Mesendoderm (in vitro differentiated cells): ENCODE measurements around the gene DHX58.

Experiments
- DNase-seq: peaks from one replicate; pipeline ENCODE4 v3.0.0; 2013
- H2AK5ac ChIP-seq: 2 replicates; pipeline ENCODE4 v1.6.1; 2013; ENCODE audit warnings: low read length, inconsistent platforms
- H2BK120ac ChIP-seq: 2 replicates; pipeline ENCODE4 v1.6.1; 2013; ENCODE audit warnings: low read depth, mild to moderate bottlenecking, low read length, moderate library complexity, mixed read lengths
- H2BK15ac ChIP-seq: replicated peaks from 2 replicates; pipeline ENCODE4 v1.6.1; 2013; ENCODE audit warnings: low read depth, mild to moderate bottlenecking, moderate library complexity
- H2BK5ac ChIP-seq: 2 replicates; pipeline ENCODE4 v1.6.1; 2013; ENCODE audit warnings: low read length, inconsistent platforms
- H3K18ac ChIP-seq: 2 replicates; pipeline ENCODE4 v1.6.1; 2013; ENCODE audit warnings: mild to moderate bottlenecking, low read length, mixed read lengths
- H3K23ac ChIP-seq: one replicate; pipeline ENCODE4 v1.6.1; 2013; ENCODE audit warnings: low read length
- H3K27ac ChIP-seq: 2 replicates; pipeline ENCODE4 v1.5.1; 2013; ENCODE audit warnings: low read depth, mild to moderate bottlenecking, inconsistent platforms, low read length, moderate library complexity
- H3K27me3 ChIP-seq: 2 replicates; pipeline ENCODE4 v1.6.1; 2013; ENCODE audit warnings: low read length, control low read depth, mild to moderate bottlenecking, inconsistent platforms; ENCODE audit not compliant: insufficient read depth, poor library complexity
- H3K36me3 ChIP-seq: 2 replicates; pipeline ENCODE4 v1.6.1; 2013; ENCODE audit warnings: low read length, inconsistent platforms; ENCODE audit not compliant: control insufficient read depth, insufficient read depth
- H3K4ac ChIP-seq: one replicate; pipeline ENCODE4 v1.6.1; 2013; ENCODE audit warnings: low read depth, mild to moderate bottlenecking, low read length, moderate library complexity
- H3K4me1 ChIP-seq: 2 replicates; pipeline ENCODE4 v1.6.1; 2013; ENCODE audit warnings: low read depth, low read length, inconsistent platforms; ENCODE audit not compliant: control insufficient read depth
- H3K4me2 ChIP-seq: 2 replicates; pipeline ENCODE4 v1.6.1; 2013; ENCODE audit warnings: low read length
- H3K4me3 ChIP-seq: 2 replicates; pipeline ENCODE4 v1.5.1; 2013; ENCODE audit warnings: mild to moderate bottlenecking, low read length
- H3K56ac ChIP-seq: one replicate; pipeline ENCODE4 v1.6.1; 2013; ENCODE audit warnings: low read length
- H3K79me1 ChIP-seq: 2 replicates; pipeline ENCODE4 v1.6.1; 2013; ENCODE audit warnings: low read length, inconsistent platforms
- H3K79me2 ChIP-seq: 2 replicates; pipeline ENCODE4 v1.6.1; 2013; ENCODE audit warnings: mild to moderate bottlenecking, low read length; ENCODE audit not compliant: control insufficient read depth, insufficient read depth
- H3K9ac ChIP-seq: 2 replicates; pipeline ENCODE4 v1.6.1; 2013; ENCODE audit warnings: low read length, inconsistent platforms
- H4K5ac ChIP-seq: one replicate; pipeline ENCODE4 v1.6.1; 2013; ENCODE audit warnings: low read length
- H4K8ac ChIP-seq: one replicate; pipeline ENCODE4 v1.6.1; 2013; ENCODE audit warnings: low read depth, mild to moderate bottlenecking, control low read depth, low read length, moderate library complexity
- WGBS: extraction: QIAGEN DNeasy Blood & Tissue Kit; methylation state at CpG from one replicate; pipeline ENCODE4 v1.1.7; 2013; ENCODE audit warnings: low lambda C conversion rate, missing lambda C conversion rate; ENCODE audit not compliant: insufficient coverage; ENCODE audit errors: extremely low coverage; 5-methylcytosine and 5-hydroxymethylcytosine counted together

DHX58 gene

DNA sequence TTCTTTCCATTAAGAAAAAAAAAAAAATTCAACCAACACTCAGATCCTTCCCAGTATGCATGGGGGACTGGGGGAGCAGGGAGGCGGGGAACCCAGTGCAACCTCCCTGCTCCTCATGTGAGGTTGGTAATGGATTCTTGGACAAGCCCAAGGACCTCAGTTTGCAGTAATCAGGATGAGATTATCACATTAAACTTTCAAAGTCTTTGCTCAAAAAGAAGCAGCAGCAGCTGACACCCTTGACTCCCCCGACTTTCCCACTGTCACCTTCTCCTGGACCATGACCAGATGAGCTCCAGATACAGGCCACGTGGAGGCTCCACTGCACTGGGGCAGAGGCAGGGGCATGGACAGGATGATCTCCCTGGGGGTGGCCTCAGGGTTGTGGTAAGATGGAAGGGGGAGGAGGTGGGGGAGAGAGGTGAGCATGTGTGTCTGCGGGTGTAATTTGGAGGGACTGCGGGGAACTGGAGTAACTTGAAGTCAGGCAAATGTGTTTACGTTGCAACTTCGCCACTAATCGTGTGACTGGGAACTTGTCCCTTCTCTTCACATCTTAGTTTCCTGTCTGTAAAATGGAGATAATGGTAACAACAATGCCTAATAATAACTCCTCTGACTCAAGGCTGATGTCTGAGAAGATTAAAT lies 34.0 kb downstream of the DHX58 start:
- Histone ChIP-seq H2BK15ac (no peak overlapping the region), H3K79me1 (no peaks in the 10 kb centered on the region), H3K18ac (no peak overlapping the region), H2BK120ac (no peak overlapping the region), H3K27ac (no peak overlapping the region), H3K4ac (no peak overlapping the region), H2BK5ac (no peak overlapping the region), H3K4me3 (no peak overlapping the region), H3K56ac (no peak overlapping the region), H3K79me2 (no peaks in the 10 kb centered on the region), H3K23ac (no peak overlapping the region), H3K4me1 (no peaks in the 10 kb centered on the region), H3K9ac (no peak overlapping the region), H3K27me3 (no peaks in the 10 kb centered on the region), H4K8ac (no peak overlapping the region), H3K4me2 (no peak overlapping the region), H4K5ac (no peak overlapping the region), H3K36me3 (no peaks in the 10 kb centered on the region), H2AK5ac (no peak overlapping the region)
- no peak for DNase-seq
- no CpG with 5 or more reads among the region's 8 CpGs for WGBS

DNA sequence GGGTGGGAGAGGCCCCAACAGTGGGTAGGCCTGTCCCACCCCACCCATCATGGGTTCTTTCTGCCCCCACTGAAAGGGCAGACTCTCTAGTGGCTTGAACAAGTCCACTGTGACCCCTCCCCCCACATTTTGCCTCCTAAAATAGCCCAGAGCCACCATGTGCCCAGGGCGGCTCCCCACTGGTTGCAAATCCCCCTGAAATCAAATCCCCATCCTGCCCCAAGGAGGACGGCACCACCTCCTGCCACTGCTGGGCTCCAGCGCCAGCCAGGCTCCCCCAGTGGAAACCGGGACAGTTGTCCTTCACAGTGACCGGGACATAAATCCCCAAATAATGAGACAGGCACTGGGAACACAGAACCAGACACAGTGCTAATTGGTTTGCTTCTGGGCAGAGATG lies 34.8 kb downstream of the DHX58 start:
- no peak overlapping the region for H3K23ac ChIP-seq
- no peak overlapping the region for H3K9ac ChIP-seq
- no peaks in the 10 kb centered on the region for H3K27me3 ChIP-seq
- H3K79me1 ChIP-seq: no peaks in the 10 kb centered on the region
- no peak overlapping the region for H2BK5ac ChIP-seq
- no peak overlapping the region for H4K5ac ChIP-seq
- no peak overlapping the region for H3K27ac ChIP-seq
- H3K4me1 ChIP-seq: no peaks in the 10 kb centered on the region
- no peak overlapping the region for H4K8ac ChIP-seq
- H2BK15ac ChIP-seq: no peak overlapping the region
- no peak overlapping the region for H3K4ac ChIP-seq
- WGBS: no CpG with 5 or more reads among the region's 5 CpGs
- DNase-seq: no peak
- no peak overlapping the region for H3K4me3 ChIP-seq
- no peak overlapping the region for H3K18ac ChIP-seq
- no peak overlapping the region for H3K4me2 ChIP-seq
- no peaks in the 10 kb centered on the region for H3K36me3 ChIP-seq
- H2AK5ac ChIP-seq: no peak overlapping the region
- no peak overlapping the region for H3K56ac ChIP-seq
- H3K79me2 ChIP-seq: no peaks in the 10 kb centered on the region
- no peak overlapping the region for H2BK120ac ChIP-seq

DNA sequence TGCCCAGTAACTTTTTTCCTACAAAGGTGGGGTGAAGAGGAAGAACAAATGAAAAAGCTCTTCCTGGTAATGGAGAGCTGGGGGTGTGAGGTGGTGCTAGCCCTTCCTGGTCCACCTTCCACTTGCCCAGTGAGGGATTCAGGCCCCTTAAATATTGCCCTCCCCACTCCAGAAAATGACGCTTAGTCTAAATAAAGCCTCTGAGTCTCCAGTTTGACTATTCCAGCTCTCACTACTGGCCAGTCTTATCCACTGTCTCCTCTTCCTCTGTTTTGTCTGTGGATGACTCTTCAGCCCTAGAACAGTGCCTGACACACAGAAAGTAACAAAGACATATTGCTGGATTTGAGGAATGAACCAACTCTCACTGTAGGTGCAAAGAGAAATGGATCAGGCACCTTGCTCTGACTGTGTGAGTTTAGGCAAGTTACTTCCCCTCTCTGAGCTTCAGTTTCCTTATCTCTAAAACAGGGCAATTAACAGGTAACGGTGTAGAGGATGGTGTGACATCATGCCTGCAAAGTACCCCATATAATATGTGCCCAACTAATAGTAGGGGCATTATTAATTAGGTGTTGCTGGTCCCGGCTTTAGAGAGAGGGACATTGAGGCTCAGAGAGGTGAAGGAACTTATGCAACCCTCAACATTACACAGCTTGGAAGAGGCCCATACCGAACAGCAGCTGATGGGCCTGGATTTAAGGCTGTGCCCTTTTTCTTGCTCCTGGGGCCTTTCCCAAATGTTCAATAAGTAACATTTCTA lies 35.5 kb downstream of the DHX58 start:
- Histone ChIP-seq H3K4me2 (no peak overlapping the region), H4K5ac (no peak overlapping the region), H3K4ac (no peak overlapping the region), H2BK120ac (no peak overlapping the region), H4K8ac (no peak overlapping the region), H3K23ac (no peak overlapping the region), H3K79me2 (no peaks in the 10 kb centered on the region), H2BK15ac (no peak overlapping the region), H3K9ac (no peak overlapping the region), H3K27ac (no peak overlapping the region), H2BK5ac (no peak overlapping the region), H3K18ac (no peak overlapping the region), H3K4me3 (no peak overlapping the region), H3K36me3 (no peaks in the 10 kb centered on the region), H3K4me1 (no peaks in the 10 kb centered on the region), H3K79me1 (no peaks in the 10 kb centered on the region), H3K27me3 (no peaks in the 10 kb centered on the region), H3K56ac (no peak overlapping the region), H2AK5ac (no peak overlapping the region)
- WGBS: no CpG with 5 or more reads among the region's 4 CpGs
- no peak for DNase-seq

DNA sequence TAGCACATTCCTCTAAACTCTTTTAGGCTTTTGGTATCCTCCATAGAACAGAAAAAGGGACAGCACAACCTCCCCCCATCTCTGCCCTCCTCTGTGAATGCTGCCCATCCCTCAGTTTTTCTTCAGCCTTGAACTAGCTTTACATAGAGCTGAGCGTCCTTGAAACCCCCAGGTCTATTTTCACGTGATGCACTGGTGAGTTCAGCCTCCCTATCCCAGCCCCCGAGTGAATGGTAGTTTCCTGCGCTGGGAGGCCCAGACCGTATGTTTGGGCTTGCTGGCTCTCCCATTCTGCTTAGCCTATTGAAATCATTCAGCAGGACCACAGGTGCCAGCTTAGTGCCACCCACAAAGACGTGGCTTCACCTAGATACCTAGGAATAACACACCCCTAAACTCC lies 36.7 kb downstream of the DHX58 start:
- H2BK15ac ChIP-seq: no peak overlapping the region
- no peak overlapping the region for H2AK5ac ChIP-seq
- H2BK120ac ChIP-seq: no peak overlapping the region
- no peak overlapping the region for H3K4ac ChIP-seq
- no peak overlapping the region for H3K23ac ChIP-seq
- no peak overlapping the region for H3K9ac ChIP-seq
- H4K8ac ChIP-seq: no peak overlapping the region
- no peak overlapping the region for H3K56ac ChIP-seq
- H3K36me3 ChIP-seq: no peaks in the 10 kb centered on the region
- no peaks in the 10 kb centered on the region for H3K79me1 ChIP-seq
- no peaks in the 10 kb centered on the region for H3K27me3 ChIP-seq
- no peaks in the 10 kb centered on the region for H3K79me2 ChIP-seq
- H4K5ac ChIP-seq: no peak overlapping the region
- no peak overlapping the region for H3K27ac ChIP-seq
- no peak overlapping the region for H3K4me3 ChIP-seq
- no peak overlapping the region for H3K18ac ChIP-seq
- no peak for DNase-seq
- H3K4me1 ChIP-seq: peaks cover 2% of the 10 kb centered on the region
- H2BK5ac ChIP-seq: no peak overlapping the region
- WGBS: no CpG with 5 or more reads among the region's 6 CpGs
- no peak overlapping the region for H3K4me2 ChIP-seq

DNA sequence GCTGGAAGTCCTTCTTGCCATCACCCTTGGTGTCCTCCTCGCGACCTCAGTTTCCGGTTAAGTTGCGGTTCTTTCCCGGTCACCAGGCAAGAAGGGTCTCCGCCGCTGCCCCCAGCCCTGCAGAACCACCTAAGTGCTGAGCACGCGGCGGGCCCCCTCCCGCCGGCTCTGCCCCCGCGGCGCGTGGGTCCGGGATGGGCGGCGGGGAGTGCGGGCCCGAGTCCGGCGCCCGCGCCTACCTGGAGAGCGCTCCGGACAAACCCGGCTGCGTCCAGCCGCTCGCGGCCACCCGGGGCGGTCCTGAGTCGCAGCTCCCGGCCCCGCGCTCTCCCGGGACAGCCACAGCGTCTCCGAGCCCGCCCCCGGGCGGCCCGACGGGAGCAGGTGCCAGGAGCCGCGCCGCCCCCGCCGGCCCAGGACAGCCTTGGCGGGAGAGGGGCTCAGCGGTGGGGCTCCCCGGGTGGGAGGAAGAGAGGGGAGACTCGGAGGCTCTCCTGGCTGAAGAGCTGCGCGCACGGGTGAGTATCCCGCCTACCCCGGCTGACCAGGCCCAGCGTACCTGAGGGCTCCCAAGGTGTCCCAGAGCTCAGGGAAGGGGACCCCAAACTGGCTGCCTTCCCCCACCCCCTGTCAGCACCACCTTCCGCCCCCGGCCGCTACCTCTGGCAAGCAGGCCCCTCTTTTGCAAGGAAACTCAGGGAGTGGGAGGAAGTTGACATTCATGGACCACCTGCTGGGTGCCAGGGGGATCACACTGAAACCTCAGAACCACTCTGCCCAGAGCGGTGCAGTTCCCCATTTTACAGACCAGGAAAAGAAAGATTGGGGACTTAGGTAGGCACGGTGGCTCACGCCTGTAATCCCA lies 40.0 kb downstream of the DHX58 start:
- no peaks in the 10 kb centered on the region for H3K79me1 ChIP-seq
- H3K56ac ChIP-seq: peak overlapping the region; percentile 71
- H3K36me3 ChIP-seq: no peaks in the 10 kb centered on the region
- peak overlapping the region; percentile 50 for H3K4ac ChIP-seq
- H3K27ac ChIP-seq: no peak overlapping the region
- H3K4me1 ChIP-seq: peaks cover 2% of the 10 kb centered on the region
- no peak overlapping the region for H2BK5ac ChIP-seq
- WGBS: no CpG with 5 or more reads among the region's 67 CpGs
- H3K27me3 ChIP-seq: no peaks in the 10 kb centered on the region
- DNase-seq: no peak
- H4K8ac ChIP-seq: no peak overlapping the region
- H3K23ac ChIP-seq: no peak overlapping the region
- no peak overlapping the region for H2BK15ac ChIP-seq
- no peaks in the 10 kb centered on the region for H3K79me2 ChIP-seq
- H3K18ac ChIP-seq: peak overlapping the region; percentile 20
- peak overlapping the region; percentile 30 for H3K4me2 ChIP-seq
- H2AK5ac ChIP-seq: no peak overlapping the region
- H3K4me3 ChIP-seq: no peak overlapping the region
- no peak overlapping the region for H2BK120ac ChIP-seq
- H3K9ac ChIP-seq: peak overlapping the region; percentile 31
- H4K5ac ChIP-seq: no peak overlapping the region
